ENCODE results near the gene DUSP8. TPM values are rescaled to one million over a fixed set of nuclear protein-coding genes. Genes with fewer than 3 reads are reported as not detected.

DUSP8 gene
- total and polyA plus RNA-seq, 2 donors (not counting 1 experiment from before 2014, with no cell fraction given): 4.3 to 7.2 TPM

DNA sequence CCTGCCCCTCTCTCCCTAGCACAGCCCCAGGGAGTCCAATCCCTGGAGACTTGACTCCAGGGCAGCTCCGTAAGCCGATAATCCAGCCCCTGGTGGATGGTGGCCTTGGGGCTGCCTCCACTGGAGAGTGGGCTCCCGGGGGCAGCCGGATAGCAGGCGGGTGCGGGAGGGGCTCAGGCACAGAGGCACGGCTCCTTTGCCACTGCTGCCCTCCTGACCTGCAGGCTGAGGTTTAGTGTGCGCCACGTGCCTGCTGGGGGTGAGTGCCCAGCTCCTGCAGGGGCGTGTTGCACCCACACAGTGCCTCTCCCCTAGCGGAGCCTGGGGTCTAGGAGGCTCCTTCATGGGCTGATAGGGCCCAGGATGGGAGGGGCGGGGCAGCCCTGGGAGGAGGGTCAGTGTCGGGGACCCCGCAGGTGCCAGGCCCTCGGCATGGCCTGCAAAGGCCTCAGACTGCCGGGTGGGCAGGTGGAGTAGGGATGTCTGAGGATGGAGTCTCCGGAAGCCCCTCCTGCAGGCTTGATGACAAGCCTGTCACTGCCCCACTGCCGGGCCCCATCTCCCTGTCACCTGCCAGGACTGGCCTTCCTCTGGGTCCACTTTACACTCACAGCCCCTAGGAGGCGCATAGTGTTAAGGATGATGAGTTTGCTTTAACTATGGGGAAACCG, 5.6 kb downstream of the DUSP8 start:
- Histone ChIP-seq H4K20me1 (ENCODE audit: control insufficient read depth, insufficient read depth, low read length, poor library complexity, severe bottlenecking) (no peaks in the 10 kb centered on the region), H3K9ac (ENCODE audit: low read length) (no peak overlapping the region), H3K4me3 (ENCODE audit: control extremely low read depth in 1 of 5, extremely low read depth in 1 of 5, insufficient read depth in 1 of 5, low read depth in 2 of 5, low read length in 4 of 5) (no peak overlapping the region), H3K27me3 (replicated peaks in 1 of 4; ENCODE audit: control extremely low read depth in 1 of 4, control insufficient read depth in 3 of 4, insufficient read depth in 4 of 4, low read length in 3 of 4) (peaks cover 0 to 40% (median 7%) of the 10 kb centered on the region in 4 experiments), H3K9me3 (ENCODE audit: control extremely low read depth in 1 of 3, control insufficient read depth in 2 of 3, insufficient read depth in 1 of 3, low read length in 2 of 3) (peaks cover 0 to 11% (median 0%) of the 10 kb centered on the region in 3 donors), H3K4me1 (ENCODE audit: control insufficient read depth in 2 of 2, insufficient read depth in 2 of 2, low read length in 2 of 2) (peaks cover 12 to 13% of the 10 kb centered on the region in 2 donors), H3K79me2 (ENCODE audit: control insufficient read depth, insufficient read depth, low read length) (no peaks in the 10 kb centered on the region), H2AFZ (ENCODE audit: insufficient read depth, low read depth, low read length, poor library complexity, severe bottlenecking) (no peak overlapping the region), H3K36me3 (replicated peaks in 1 of 2; ENCODE audit: control extremely low read depth in 1 of 2, control insufficient read depth in 1 of 2, extremely low read depth in 1 of 2, insufficient read depth in 2 of 2, low read length in 1 of 2) (no peaks in the 10 kb centered on the region), H3K4me2 (replicated peaks; ENCODE audit: low read depth, low read length, poor library complexity, severe bottlenecking) (no peak overlapping the region), H3K27ac (ENCODE audit: low read length in 2 of 2) (no peak overlapping the region)
- Mint-ChIP-seq H3K27ac (peak overlapping the region; percentile 53), H3K4me1 (peaks cover 9% of the 10 kb centered on the region), H3K4me3 (no peak overlapping the region), H3K9me3 (ENCODE audit: insufficient read depth) (no peaks in the 10 kb centered on the region), H3K27me3 (peaks cover 9% of the 10 kb centered on the region)
- 82% methylated on average over 18 of the region's 20 CpGs for WGBS (ENCODE audit: insufficient coverage)
- intact Hi-C loops (cut with micrococcal nuclease): no loop called here
- TF ChIP-seq, protein P1, sequence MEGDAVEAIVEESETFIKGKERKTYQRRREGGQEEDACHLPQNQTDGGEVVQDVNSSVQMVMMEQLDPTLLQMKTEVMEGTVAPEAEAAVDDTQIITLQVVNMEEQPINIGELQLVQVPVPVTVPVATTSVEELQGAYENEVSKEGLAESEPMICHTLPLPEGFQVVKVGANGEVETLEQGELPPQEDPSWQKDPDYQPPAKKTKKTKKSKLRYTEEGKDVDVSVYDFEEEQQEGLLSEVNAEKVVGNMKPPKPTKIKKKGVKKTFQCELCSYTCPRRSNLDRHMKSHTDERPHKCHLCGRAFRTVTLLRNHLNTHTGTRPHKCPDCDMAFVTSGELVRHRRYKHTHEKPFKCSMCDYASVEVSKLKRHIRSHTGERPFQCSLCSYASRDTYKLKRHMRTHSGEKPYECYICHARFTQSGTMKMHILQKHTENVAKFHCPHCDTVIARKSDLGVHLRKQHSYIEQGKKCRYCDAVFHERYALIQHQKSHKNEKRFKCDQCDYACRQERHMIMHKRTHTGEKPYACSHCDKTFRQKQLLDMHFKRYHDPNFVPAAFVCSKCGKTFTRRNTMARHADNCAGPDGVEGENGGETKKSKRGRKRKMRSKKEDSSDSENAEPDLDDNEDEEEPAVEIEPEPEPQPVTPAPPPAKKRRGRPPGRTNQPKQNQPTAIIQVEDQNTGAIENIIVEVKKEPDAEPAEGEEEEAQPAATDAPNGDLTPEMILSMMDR (IDR thresholded peaks at IDR 0.05): no peak
- TF ChIP-seq EZH2 (IDR thresholded peaks at IDR 0.05; ENCODE audit: borderline replicate concordance, insufficient read depth, low read depth, low read length, poor library complexity, severe bottlenecking): no peak
- no peak for DNase-seq
- CTCF ChIA-PET: interaction anchor here (1.1 to 4.5 kb wide), 2 partner anchors 9 to 11 kb away, joined by 3 to 28 read pairs; no protein-coding TSS in a partner anchor
- POLR2A ChIA-PET: no interaction called here
- ATAC-seq (ENCODE audit: low read depth): no peak

DNA sequence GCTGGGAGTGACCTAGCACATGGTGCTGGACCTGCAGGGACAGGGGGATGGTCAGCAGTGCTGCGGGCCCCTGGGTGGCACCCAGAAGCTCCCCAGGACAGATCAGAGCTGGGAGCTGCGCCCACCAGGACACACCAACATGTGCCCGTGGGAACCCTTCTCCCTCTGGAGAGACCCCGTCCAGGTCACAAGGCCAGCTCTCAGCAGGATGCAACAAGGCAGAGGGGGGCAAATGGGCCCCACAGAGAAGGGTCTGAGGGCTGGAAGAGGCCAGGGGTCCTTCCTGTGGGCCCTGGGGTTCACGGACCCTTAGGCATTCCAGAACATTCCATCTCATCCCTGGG, 6.2 kb downstream of the DUSP8 start:
- intact Hi-C loops (cut with micrococcal nuclease): no loop called here
- Histone ChIP-seq H2AFZ (ENCODE audit: insufficient read depth, low read depth, low read length, poor library complexity, severe bottlenecking) (no peak overlapping the region), H4K20me1 (ENCODE audit: control insufficient read depth, insufficient read depth, low read length, poor library complexity, severe bottlenecking) (no peaks in the 10 kb centered on the region), H3K4me2 (replicated peaks; ENCODE audit: low read depth, low read length, poor library complexity, severe bottlenecking) (no peak overlapping the region), H3K79me2 (ENCODE audit: control insufficient read depth, insufficient read depth, low read length) (no peaks in the 10 kb centered on the region), H3K4me1 (ENCODE audit: control insufficient read depth in 2 of 2, insufficient read depth in 2 of 2, low read length in 2 of 2) (peaks cover 5 to 7% of the 10 kb centered on the region in 2 donors), H3K36me3 (replicated peaks in 1 of 2; ENCODE audit: control extremely low read depth in 1 of 2, control insufficient read depth in 1 of 2, extremely low read depth in 1 of 2, insufficient read depth in 2 of 2, low read length in 1 of 2) (no peaks in the 10 kb centered on the region), H3K4me3 (ENCODE audit: control extremely low read depth in 1 of 5, extremely low read depth in 1 of 5, insufficient read depth in 1 of 5, low read depth in 2 of 5, low read length in 4 of 5) (no peak overlapping the region), H3K9ac (ENCODE audit: low read length) (no peak overlapping the region), H3K27me3 (replicated peaks in 1 of 4; ENCODE audit: control extremely low read depth in 1 of 4, control insufficient read depth in 3 of 4, insufficient read depth in 4 of 4, low read length in 3 of 4) (peaks cover 0 to 34% (median 4%) of the 10 kb centered on the region in 4 experiments), H3K27ac (ENCODE audit: low read length in 2 of 2) (no peak overlapping the region), H3K9me3 (ENCODE audit: control extremely low read depth in 1 of 3, control insufficient read depth in 2 of 3, insufficient read depth in 1 of 3, low read length in 2 of 3) (peaks cover 0 to 11% (median 0%) of the 10 kb centered on the region in 3 donors)
- no peak overlapping the region for H3K4me3 Mint-ChIP-seq
- peaks cover 9% of the 10 kb centered on the region for H3K27me3 Mint-ChIP-seq
- H3K27ac Mint-ChIP-seq: no peak overlapping the region
- CTCF ChIA-PET: interaction anchor here (1.4 to 4.5 kb wide), 2 partner anchors 9 to 19 kb away, joined by 4 to 28 read pairs; no protein-coding TSS in a partner anchor
- DNase-seq: peak; percentile 24
- ATAC-seq (ENCODE audit: low read depth): no peak
- H3K4me1 Mint-ChIP-seq: peaks cover 9% of the 10 kb centered on the region
- POLR2A ChIA-PET: no interaction called here
- TF ChIP-seq, protein P1 (IDR thresholded peaks at IDR 0.05): no peak
- no peak for TF ChIP-seq EZH2 (IDR thresholded peaks at IDR 0.05; ENCODE audit: borderline replicate concordance, insufficient read depth, low read depth, low read length, poor library complexity, severe bottlenecking)
- H3K9me3 Mint-ChIP-seq (ENCODE audit: insufficient read depth): no peaks in the 10 kb centered on the region
- WGBS (ENCODE audit: insufficient coverage): 77% methylated on average over 5 of the region's 5 CpGs

Data from B cell (primary cell).